ENCODE results near the gene EEF1A2.
"Not testable (repeated sequence)": the region's sequence is repeated elsewhere in the genome, so short reads cannot be mapped to it uniquely, and the experiment has no call there.

DNA sequence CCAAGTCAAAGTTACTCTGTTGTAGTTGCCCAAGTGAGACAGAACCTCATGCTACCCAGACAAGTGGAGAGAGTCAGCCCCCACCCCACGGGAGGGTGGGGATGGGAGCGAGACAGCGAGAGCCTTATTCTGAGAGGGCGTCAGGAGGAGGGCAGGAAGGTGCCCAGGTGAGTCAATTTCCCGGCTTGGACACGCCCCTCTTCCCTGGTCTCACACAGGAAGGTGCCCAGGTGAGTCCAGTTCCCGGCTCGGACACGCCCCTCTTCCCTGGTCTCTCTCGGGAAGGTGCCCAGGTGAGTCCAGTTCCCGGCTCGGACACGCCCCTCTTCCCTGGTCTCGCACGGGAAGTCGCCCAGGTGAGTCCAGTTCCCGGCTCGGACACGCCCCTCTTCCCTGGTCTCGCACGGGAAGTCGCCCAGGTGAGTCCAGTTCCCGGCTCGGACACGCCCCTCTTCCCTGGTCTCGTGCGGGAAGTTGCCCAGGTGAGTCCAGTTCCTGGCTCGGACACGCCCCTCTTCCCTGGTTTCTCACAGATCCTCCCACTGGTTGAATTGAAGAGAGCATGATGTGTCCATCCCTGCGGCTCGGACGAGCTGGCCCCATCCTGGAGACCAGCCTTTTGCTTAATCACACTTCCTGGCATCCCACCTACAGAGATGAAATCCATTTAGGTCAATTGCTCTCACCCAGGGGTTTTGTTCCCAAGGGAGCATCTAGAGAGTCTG, 19.0 kb downstream of the EEF1A2 start:
- TF ChIP-seq CTCF (IDR thresholded peaks at IDR 0.05); POLR2AphosphoS5 (IDR thresholded peaks at IDR 0.05); POLR2A (IDR thresholded peaks at IDR 0.05; ENCODE audit: low read depth); EP300 (IDR thresholded peaks at IDR 0.05): not testable (repeated sequence)
